HCT116 (cell line): ENCODE data around the gene ATP6V0B.

ENCODE experiments used
- EGR1 ChIP-seq: IDR thresholded peaks from 2 replicates; pipeline ENCODE4 v1.6.1; 2012; ENCODE audit warnings: low read depth
- EZH2 ChIP-seq: fragments of 200-600 bp; sonication (generic); IDR thresholded peaks from 2 replicates; pipeline ENCODE4 v1.6.1; 2017; ENCODE audit warnings: antibody characterized with exemption, mixed run types
- POLR2A ChIP-seq: IDR thresholded peaks from 2 replicates; pipeline ENCODE4 v1.7.0; 2011; ENCODE audit warnings: borderline replicate concordance; ENCODE audit not compliant: insufficient read depth, insufficient read length; ENCODE audit errors: extremely low read depth
- POLR2AphosphoS5 ChIP-seq: IDR thresholded peaks from 2 replicates; pipeline ENCODE4 v1.6.1; 2011; ENCODE audit warnings: mild to moderate bottlenecking, low read depth, low read length, moderate library complexity
- SRF ChIP-seq: IDR thresholded peaks from 2 replicates; pipeline ENCODE4 v1.6.1; 2012; ENCODE audit warnings: low read depth
- TF ChIP-seq, protein P1 (sequence below), 3 experiments: fragments of 200-600 bp in 1 of 3; sonication (generic) in 1 of 3; IDR thresholded peaks in 2 of 3; conservative IDR thresholded peaks in 1 of 3; 2 replicates each; pipeline ENCODE4 v1.5.1; 2012 to 2017; ENCODE audit warnings: low read depth in 2 of 3, low read length in 2 of 3, antibody characterized with exemption in 1 of 3, borderline replicate concordance in 1 of 3, control low read depth in 1 of 3, mild to moderate bottlenecking in 1 of 3, mixed read lengths in 1 of 3, mixed run types in 1 of 3, moderate library complexity in 1 of 3; ENCODE audit not compliant: insufficient read depth in 1 of 3
- TF ChIP-seq, protein P2 (sequence below): IDR thresholded peaks from 2 replicates; pipeline ENCODE4 v1.6.1; 2012

DNA sequence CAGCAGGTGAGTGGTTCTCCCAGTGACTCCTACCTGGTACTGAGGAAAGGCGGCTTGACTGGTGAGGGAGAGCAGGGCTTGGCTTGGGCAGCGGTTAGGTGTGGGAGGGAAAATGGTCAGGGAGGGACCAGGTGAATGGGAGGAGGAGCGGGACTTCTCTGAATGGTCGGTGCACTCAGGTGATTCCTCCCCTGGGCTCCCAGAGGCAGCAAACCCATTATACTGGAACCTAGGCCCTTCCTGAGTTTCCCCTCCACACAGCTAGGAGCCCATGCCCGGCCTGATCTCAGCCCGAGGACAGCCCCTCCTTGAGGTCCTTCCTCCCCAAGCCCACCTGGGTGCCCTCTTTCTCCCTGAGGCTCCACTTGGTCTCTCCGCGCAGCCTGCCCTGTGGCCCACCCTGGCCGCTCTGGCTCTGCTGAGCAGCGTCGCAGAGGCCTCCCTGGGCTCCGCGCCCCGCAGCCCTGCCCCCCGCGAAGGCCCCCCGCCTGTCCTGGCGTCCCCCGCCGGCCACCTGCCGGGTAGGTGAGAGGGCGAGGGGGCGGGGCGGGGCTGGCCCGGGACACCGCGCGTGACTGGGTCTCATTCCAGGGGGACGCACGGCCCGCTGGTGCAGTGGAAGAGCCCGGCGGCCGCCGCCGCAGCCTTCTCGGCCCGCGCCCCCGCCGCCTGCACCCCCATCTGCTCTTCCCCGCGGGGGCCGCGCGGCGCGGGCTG, 38.9 kb upstream of the ATP6V0B start:
- TF ChIP-seq POLR2AphosphoS5 (no peak), POLR2A (no peak), SRF (no peak), EZH2 (no peak), EGR1 (no peak)
- TF ChIP-seq, protein P1, sequence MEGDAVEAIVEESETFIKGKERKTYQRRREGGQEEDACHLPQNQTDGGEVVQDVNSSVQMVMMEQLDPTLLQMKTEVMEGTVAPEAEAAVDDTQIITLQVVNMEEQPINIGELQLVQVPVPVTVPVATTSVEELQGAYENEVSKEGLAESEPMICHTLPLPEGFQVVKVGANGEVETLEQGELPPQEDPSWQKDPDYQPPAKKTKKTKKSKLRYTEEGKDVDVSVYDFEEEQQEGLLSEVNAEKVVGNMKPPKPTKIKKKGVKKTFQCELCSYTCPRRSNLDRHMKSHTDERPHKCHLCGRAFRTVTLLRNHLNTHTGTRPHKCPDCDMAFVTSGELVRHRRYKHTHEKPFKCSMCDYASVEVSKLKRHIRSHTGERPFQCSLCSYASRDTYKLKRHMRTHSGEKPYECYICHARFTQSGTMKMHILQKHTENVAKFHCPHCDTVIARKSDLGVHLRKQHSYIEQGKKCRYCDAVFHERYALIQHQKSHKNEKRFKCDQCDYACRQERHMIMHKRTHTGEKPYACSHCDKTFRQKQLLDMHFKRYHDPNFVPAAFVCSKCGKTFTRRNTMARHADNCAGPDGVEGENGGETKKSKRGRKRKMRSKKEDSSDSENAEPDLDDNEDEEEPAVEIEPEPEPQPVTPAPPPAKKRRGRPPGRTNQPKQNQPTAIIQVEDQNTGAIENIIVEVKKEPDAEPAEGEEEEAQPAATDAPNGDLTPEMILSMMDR (IDR thresholded peaks at IDR 0.05 in 2 of 3, conservative IDR thresholded peaks at IDR 0.05 in 1 of 3; ENCODE audit: borderline replicate concordance in 1 of 3, insufficient read depth in 1 of 3, low read depth in 2 of 3, low read length in 2 of 3): no peak
- TF ChIP-seq, protein P2, sequence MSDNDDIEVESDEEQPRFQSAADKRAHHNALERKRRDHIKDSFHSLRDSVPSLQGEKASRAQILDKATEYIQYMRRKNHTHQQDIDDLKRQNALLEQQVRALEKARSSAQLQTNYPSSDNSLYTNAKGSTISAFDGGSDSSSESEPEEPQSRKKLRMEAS: no peak
